Panc1 (cell line): ENCODE data around the gene SIKE1.
"Not testable (repeated sequence)": the region's sequence is repeated elsewhere in the genome, so short reads cannot be mapped to it uniquely, and the experiment has no call there.

Source experiments
- CTCF ChIP-seq: fragments of 450-650 bp; IDR thresholded peaks from 2 replicates; pipeline ENCODE4 v1.5.1; 2017; ENCODE audit warnings: mild to moderate bottlenecking
- POLR2AphosphoS5 ChIP-seq: IDR thresholded peaks from 2 replicates; pipeline ENCODE4 v1.6.1; 2012; ENCODE audit warnings: mild to moderate bottlenecking, low read depth, low read length, moderate library complexity
- REST ChIP-seq, 2 experiments: IDR thresholded peaks; 2 replicates each; pipeline ENCODE4 v1.6.1; 2011 to 2012; ENCODE audit warnings: low read depth in 2 of 2, control low read depth in 1 of 2, low read length in 1 of 2, mild to moderate bottlenecking in 1 of 2, moderate library complexity in 1 of 2; ENCODE audit not compliant: insufficient read depth in 1 of 2
- SIN3A ChIP-seq: IDR thresholded peaks from 2 replicates; pipeline ENCODE4 v1.6.1; 2012; ENCODE audit warnings: low read depth, mild to moderate bottlenecking, low read length, moderate library complexity, borderline replicate concordance; ENCODE audit not compliant: insufficient read depth
- TCF7L2 ChIP-seq: IDR thresholded peaks from 2 replicates; pipeline ENCODE4 v1.6.1; 2011; ENCODE audit warnings: mild to moderate bottlenecking, low read depth, low read length, inconsistent platforms

GRCh38 chr1:114786440-114786839 lies 6.0 kb upstream of the SIKE1 start:
- TF ChIP-seq CTCF; REST (IDR thresholded peaks at IDR 0.05; ENCODE audit: insufficient read depth in 1 of 2, low read depth in 2 of 2, low read length in 1 of 2); SIN3A; POLR2AphosphoS5; TCF7L2: not testable (repeated sequence)
